C4-2B (cell line): ENCODE measurements around the gene FZR1.
"Not testable (repeated sequence)": the region's sequence is repeated elsewhere in the genome, so short reads cannot be mapped to it uniquely, and the experiment has no call there.

ENCODE experiments used
- H3K27ac ChIP-seq: fragments of 450-650 bp; 2 replicates; pipeline ENCODE4 v1.5.1; 2017
- ZFX ChIP-seq: fragments of 450-650 bp; IDR thresholded peaks from 2 replicates; pipeline ENCODE4 v1.6.1; 2017
- TF ChIP-seq, protein P1 (sequence below): fragments of 450-650 bp; conservative IDR thresholded peaks from 2 replicates; pipeline ENCODE4 v1.5.1; 2017; ENCODE audit warnings: mild to moderate bottlenecking

Gene FZR1

DNA sequence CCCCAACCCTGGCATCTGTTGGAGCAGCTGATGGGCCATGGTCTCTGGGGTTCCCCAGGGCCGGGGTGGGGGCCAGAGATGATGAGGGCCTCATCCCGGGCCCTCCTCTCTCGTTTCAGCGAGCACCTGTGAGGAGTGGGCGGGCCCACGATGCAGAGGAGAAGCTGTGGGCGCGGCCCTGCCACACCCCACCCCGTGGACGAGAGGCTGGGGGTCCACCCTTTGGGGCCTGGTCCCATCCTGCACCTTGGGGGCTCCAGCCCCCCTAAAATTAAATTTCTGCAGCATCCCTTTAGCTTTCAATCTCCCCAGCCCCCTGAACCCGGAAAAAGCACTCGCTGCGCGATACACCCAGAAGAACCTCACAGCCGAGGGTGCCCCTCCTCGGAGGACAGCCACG is 72.3 kb downstream of the FZR1 start:
- no peak overlapping the region for H3K27ac ChIP-seq
- no peak for TF ChIP-seq ZFX
- TF ChIP-seq, protein P1, sequence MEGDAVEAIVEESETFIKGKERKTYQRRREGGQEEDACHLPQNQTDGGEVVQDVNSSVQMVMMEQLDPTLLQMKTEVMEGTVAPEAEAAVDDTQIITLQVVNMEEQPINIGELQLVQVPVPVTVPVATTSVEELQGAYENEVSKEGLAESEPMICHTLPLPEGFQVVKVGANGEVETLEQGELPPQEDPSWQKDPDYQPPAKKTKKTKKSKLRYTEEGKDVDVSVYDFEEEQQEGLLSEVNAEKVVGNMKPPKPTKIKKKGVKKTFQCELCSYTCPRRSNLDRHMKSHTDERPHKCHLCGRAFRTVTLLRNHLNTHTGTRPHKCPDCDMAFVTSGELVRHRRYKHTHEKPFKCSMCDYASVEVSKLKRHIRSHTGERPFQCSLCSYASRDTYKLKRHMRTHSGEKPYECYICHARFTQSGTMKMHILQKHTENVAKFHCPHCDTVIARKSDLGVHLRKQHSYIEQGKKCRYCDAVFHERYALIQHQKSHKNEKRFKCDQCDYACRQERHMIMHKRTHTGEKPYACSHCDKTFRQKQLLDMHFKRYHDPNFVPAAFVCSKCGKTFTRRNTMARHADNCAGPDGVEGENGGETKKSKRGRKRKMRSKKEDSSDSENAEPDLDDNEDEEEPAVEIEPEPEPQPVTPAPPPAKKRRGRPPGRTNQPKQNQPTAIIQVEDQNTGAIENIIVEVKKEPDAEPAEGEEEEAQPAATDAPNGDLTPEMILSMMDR = no peak

DNA sequence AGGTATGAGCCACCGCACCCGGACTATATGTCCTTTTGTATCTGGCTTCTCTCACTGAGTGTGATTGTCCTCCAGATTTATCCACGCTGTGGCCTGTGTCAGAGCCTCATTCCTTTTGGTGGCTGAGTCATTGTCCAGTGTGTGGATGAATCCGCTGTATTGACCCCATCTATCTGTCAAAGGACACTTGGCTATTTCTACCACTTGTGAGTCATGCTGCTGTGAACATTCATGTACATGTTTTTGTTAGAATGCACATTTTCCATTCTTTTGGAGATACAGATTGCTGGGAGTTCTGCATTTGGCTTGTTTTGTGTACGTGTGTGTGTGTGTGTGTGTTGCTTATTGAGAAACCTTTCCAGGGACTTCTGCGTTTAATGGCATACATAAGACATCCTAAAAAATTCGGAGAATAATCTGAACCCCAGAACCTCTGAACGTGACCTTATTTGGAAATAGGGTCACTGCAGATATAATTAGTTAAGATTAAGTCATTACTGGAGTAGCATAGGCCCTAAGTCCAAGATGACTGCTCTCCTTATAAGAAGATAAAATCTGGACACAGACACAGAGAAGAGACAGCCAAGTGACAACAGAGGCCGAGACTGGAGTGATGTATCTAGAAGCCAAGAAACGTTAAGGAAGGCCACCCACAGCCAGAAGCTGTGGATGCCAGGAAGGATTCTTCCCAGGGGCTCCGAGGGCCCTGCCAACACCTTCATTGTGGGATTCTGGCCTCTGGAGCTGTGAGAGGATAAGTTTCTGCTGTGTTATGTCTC is 74.2 kb downstream of the FZR1 start:
- no peak for TF ChIP-seq ZFX
- TF ChIP-seq, protein P1 = no peak
- H3K27ac ChIP-seq = no peak overlapping the region

DNA sequence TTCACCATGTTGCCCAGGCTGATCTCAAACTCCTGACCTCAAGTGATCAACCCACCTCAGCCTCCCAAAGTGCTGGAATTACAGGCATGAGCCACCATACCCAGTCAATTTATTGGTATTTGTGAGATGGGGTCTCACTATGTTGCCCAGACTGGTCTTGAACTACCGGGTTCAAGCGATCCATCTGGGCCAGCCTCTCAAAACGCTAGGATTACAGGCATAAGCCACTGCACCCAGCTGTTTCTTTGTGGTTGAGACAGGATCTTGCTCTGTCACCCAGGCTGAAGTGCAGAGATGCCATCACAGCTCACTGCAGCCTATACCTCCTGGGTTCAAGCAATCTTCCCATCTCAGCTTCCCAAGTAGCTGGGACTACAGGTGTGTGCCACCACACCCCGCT is 75.7 kb downstream of the FZR1 start:
- H3K27ac ChIP-seq = not testable (repeated sequence)

DNA sequence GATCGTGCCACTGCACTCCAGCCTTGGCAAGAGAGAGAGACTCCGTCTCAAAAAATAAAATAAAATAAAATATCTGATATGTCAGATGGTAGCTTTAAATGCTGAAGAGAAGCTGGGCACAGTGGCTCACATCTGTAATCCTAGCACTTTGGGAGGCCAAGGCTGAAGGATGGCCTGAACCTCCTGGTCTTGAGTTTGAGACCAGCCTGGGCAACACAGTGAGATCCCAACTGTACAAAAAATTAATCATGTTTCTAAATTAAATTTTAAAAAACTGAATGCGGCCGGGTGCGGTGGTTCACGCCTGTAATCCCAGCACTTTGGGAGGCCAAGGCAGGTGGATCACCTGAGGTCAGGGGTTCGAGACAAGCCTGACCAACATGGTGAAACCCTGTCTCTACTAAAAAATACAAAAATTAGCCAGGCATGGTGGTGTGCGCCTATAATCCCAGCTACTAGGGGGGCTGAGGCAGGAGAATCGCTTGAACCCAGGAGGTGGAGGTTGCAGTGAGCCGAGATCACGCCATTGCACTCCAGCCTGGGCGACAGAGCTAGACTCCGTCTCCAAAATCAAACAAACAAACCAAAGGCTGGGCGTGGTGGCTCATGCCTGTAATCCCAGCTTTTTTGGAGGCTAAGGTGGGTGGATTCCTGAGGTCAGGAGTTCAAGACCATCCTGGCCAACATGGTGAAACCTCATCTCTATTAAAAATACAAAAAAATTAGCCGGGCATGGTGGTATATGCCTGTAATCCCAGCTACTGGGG is 78.1 kb downstream of the FZR1 start:
- H3K27ac ChIP-seq = not testable (repeated sequence)

DNA sequence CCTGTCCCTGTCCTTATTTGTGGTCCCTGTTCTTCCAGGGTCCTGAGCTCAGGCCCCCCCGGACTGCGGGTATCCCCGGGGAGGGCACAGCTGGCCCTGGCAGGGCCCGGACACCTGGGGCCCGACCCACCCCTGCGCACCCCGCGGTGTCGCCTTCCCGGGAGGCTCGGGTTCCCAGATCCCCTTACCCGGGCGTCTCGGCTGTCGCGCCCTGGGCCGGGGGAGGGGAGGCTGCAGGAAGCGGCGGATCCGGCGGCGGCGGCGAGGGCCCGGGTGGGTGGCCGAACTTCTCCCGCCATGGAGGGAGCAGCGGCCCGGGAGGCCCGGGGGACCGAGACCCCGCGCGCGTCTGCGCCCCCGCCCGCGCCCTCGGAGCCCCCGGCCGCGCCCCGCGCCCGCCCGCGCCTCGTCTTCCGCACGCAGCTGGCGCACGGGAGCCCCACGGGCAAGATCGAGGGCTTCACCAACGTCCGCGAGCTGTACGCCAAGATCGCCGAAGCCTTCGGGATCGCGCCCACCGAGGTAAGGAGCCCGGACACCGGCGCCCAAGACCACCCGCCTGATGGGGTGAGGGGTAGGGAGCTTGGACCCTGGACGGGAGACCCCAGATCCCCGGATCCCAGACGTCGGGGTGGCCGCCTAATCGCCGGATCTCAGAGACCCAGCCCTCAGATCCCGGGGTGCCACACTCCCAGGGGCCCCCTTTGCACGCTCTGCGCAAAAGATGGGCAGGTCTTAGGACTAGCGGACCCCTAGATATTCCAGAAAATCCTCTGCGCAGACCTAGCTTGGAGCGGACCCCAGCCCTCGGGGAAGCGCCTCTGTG is 79.4 kb downstream of the FZR1 start, which contains the start of gene GIPC3:
Gene GIPC3, plus strand, starts transcription at position 178 of the 826 bp plus-strand sequence. Its CDS starts 120 bp downstream, at position 298.
- no peak for TF ChIP-seq ZFX
- TF ChIP-seq, protein P1 = no peak
- no peak within 1 kb of the TSS for H3K27ac ChIP-seq

DNA sequence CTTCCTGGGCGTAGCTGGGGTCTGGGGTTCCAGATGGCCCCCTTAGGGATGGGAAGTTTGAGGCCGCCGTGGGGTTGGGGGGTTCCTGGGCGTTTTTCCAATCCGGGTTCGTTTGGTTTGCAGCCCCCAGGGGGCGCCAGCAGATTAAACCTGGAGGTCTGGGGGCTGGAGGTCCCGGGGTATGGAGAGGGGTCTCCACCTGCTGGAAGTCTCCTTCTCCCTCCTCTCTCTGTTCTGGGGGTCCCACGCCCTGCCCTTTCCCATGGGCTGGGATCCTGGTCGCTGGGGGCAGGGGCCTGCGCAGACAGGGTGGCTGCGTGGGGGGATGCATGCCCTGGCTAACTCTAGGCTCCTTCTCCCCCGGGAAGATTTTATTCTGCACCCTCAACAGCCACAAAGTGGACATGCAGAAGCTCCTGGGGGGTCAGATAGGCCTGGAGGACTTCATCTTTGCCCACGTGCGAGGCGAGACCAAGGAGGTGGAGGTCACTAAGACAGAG is 80.1 kb downstream of the FZR1 start:
- no peak for TF ChIP-seq ZFX
- TF ChIP-seq, protein P1 = no peak; the same call in 1 of the 2 replicates
- H3K27ac ChIP-seq = no peak overlapping the region

DNA sequence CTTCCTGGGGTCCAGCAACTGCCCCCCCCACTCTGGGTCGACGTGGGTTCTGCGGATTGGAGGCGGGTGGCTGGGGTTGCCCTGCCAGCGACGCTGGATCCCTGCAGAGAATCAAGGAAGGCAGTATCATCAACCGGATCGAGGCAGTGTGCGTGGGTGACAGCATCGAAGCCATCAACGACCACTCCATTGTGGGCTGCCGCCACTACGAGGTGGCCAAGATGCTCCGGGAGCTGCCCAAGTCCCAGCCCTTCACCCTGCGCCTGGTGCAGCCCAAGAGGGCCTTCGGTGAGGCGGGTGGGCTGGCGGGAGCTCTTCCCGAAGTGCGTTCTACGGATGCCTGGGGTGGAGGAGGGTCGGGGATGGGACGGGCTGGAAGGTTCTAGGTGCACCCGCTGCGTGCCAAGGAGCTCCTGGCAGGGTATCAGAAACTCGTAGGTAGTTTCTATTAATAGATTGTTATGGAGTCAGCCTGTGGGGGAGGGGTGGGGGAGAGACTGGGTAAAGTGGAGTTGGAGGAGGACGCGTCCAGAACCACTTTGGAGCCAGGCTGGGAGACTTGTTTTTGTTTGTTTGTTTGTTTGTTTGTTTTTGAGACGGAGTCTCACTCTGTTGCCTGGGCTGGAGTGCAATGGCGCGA is 80.7 kb downstream of the FZR1 start:
- TF ChIP-seq, protein P1 = no peak
- TF ChIP-seq ZFX = no peak
- H3K27ac ChIP-seq = no peak overlapping the region
